Aorta (tissue), 5 donors: Measurements from ENCODE around the gene STK32B. TPM values are rescaled to one million over a fixed set of nuclear protein-coding genes. Genes with fewer than 3 reads are reported as not detected.

Experiments
- ATAC-seq: fragments of 200-7000 bp; cut with Tn5 transposase; one replicate; pipeline ENCODE4 v1.9.1; 2022; ENCODE audit warnings: moderate library complexity; ENCODE audit not compliant: low FRiP score
- DNase-seq, 2 donors: peaks; one replicate each; pipeline ENCODE4 v3.0.0-alpha.2; 2020
- H3K27ac ChIP-seq, 2 donors: one replicate each; pipeline ENCODE4 v1.5.1; 2013; ENCODE audit warnings: low read length in 2 of 2, mild to moderate bottlenecking in 2 of 2, moderate library complexity in 2 of 2, control low read depth in 1 of 2, inconsistent platforms in 1 of 2, low read depth in 1 of 2
- H3K27me3 ChIP-seq, 2 donors: one replicate each; pipeline ENCODE4 v1.6.1; 2013; ENCODE audit warnings: control low read depth in 1 of 2, low read length in 1 of 2, mild to moderate bottlenecking in 1 of 2, moderate library complexity in 1 of 2; ENCODE audit not compliant: insufficient read depth in 2 of 2, control insufficient read depth in 1 of 2
- H3K36me3 ChIP-seq, 2 donors: one replicate each; pipeline ENCODE4 v1.6.1; 2013; ENCODE audit warnings: control low read depth in 1 of 2, low read length in 1 of 2, mild to moderate bottlenecking in 1 of 2; ENCODE audit not compliant: insufficient read depth in 2 of 2, control insufficient read depth in 1 of 2
- H3K4me1 ChIP-seq, 2 donors: one replicate each; pipeline ENCODE4 v1.6.1; 2013; ENCODE audit warnings: low read length in 2 of 2, control low read depth in 1 of 2, mild to moderate bottlenecking in 1 of 2, moderate library complexity in 1 of 2; ENCODE audit not compliant: insufficient read depth in 2 of 2, control insufficient read depth in 1 of 2
- H3K4me3 ChIP-seq, 2 donors: one replicate each; pipeline ENCODE4 v1.5.1; 2013; ENCODE audit warnings: low read length in 2 of 2, control low read depth in 1 of 2, mild to moderate bottlenecking in 1 of 2
- H3K9me3 ChIP-seq: one replicate; pipeline ENCODE4 v1.6.1; 2013; ENCODE audit warnings: mild to moderate bottlenecking, low read length; ENCODE audit not compliant: control insufficient read depth
- WGBS, 2 donors: extraction: QIAGEN DNeasy Blood & Tissue Kit; methylation state at CpG; one replicate each; pipeline ENCODE4 v1.1.7; 2013; 5-methylcytosine and 5-hydroxymethylcytosine counted together
- intact Hi-C, 2 donors: fragments of 100-400 bp; cut with DNase I; formaldehyde crosslinking; loops; one replicate each; pipeline versions ENCODE4 v1.14.2 to v1.15.0; 2022
- polyA plus RNA-seq, 2 donors: library from polyadenylated mRNA; stranded (reverse); fragments of 200-250 nt; gene quantifications; one replicate each; pipeline ENCODE4 v1.2.3, GENCODE V29; 2013
- total RNA-seq, 2 donors: library from RNA; stranded (reverse); fragmentation: NEBNext Ultra II Directional; extraction: Animal tissue kit (Norgen Biotek cat#: 25700); gene quantifications; one replicate each; pipeline ENCODE4 v1.2.1, GENCODE V29; 2021
- donor health status: healthy with polysubstance abuse.
- donor health status: Bipolar disorder and iron deficiency.
- donor health status: DM: no; HTN: no; CAD: no.
- donor health status: DM: no; HTN: no; CAD: no.
- donor health status: DM: yes; HTN: yes; CAD: no.

STK32B gene
- total and polyA plus RNA-seq, 4 donors: 0.63 to 4.1 (median 1.9) TPM

GRCh38 chr4:5086535-5086934, 35.3 kb downstream of the STK32B start:
- no peak overlapping the region for H3K4me3 ChIP-seq
- H3K36me3 ChIP-seq: no peaks in the 10 kb centered on the region
- no peak overlapping the region for H3K27ac ChIP-seq
- peaks cover 3% of the 10 kb centered on the region for H3K9me3 ChIP-seq
- intact Hi-C loops: no loop called here
- 78 to 89% methylated on average over 1 of the region's 1 CpG for WGBS, 2 donors
- H3K27me3 ChIP-seq: no peaks in the 10 kb centered on the region
- DNase-seq (no peak), ATAC-seq (no peak)
- no peaks in the 10 kb centered on the region for H3K4me1 ChIP-seq

- Histone ChIP-seq H3K27ac (no peak overlapping the region), H3K36me3 (no peaks in the 10 kb centered on the region), H3K27me3 (no peaks in the 10 kb centered on the region), H3K4me3 (no peak overlapping the region), H3K4me1 (no peaks in the 10 kb centered on the region), H3K9me3 (peaks cover 4% of the 10 kb centered on the region)
- DNase-seq (no peak), ATAC-seq (no peak)
- 29 to 41% methylated on average over 8 of the region's 8 CpGs for WGBS, 2 donors
- intact Hi-C loops: no loop called here
Observed at GRCh38 chr4:5096261-5096660, 45.0 kb downstream of the STK32B start.

GRCh38 chr4:5098176-5098575, 46.9 kb downstream of the STK32B start:
- no peaks in the 10 kb centered on the region for H3K4me1 ChIP-seq
- WGBS, 2 donors: 39 to 64% methylated on average over 1 of the region's 1 CpG
- intact Hi-C loops: no loop called here
- H3K27me3 ChIP-seq: no peaks in the 10 kb centered on the region
- ATAC-seq (no peak), DNase-seq (no peak)
- peaks cover 3% of the 10 kb centered on the region for H3K9me3 ChIP-seq
- no peak overlapping the region for H3K4me3 ChIP-seq
- no peaks in the 10 kb centered on the region for H3K36me3 ChIP-seq
- H3K27ac ChIP-seq: no peak overlapping the region

- H3K9me3 ChIP-seq: peaks cover 3% of the 10 kb centered on the region
- H3K27me3 ChIP-seq: no peaks in the 10 kb centered on the region
- ATAC-seq: no peak
Observed at GRCh38 chr4:5100336-5100735, 49.1 kb downstream of the STK32B start.

DNA sequence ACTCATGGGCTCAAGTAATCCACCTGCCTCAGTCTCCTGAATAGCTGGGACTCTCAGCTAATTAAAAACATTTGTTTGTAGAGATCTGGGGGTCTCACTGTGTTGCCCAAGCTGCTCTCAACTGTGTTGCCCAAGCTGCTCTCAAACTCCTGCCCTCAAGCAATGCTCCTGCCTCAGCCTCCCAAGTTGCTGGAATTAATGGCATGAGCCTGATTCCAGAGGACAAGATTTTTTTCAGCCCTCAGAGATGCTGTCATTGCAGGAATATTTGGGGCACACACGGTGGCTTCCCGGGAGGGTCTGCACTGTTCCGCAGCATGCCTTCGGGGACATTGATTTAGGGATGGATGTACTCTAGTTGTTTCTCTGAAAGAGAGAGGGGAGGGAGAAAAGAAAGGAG, 49.7 kb downstream of the STK32B start:
- no peak for ATAC-seq
- DNase-seq: no peak
- Histone ChIP-seq H3K36me3 (no peaks in the 10 kb centered on the region), H3K27ac (no peak overlapping the region), H3K9me3 (peaks cover 3% of the 10 kb centered on the region), H3K27me3 (no peaks in the 10 kb centered on the region), H3K4me1 (no peaks in the 10 kb centered on the region), H3K4me3 (no peak overlapping the region)
- intact Hi-C loops: no loop called here
- WGBS, 2 donors: 59 to 62% methylated on average over 4 of the region's 4 CpGs

More at GRCh38 chr4:5100336-5100735, 49.1 kb downstream of the STK32B start:
- Histone ChIP-seq H3K4me1 (no peaks in the 10 kb centered on the region), H3K27ac (no peak overlapping the region), H3K4me3 (no peak overlapping the region), H3K36me3 (no peaks in the 10 kb centered on the region)
- DNase-seq: no peak
- intact Hi-C loops: no loop called here

DNA sequence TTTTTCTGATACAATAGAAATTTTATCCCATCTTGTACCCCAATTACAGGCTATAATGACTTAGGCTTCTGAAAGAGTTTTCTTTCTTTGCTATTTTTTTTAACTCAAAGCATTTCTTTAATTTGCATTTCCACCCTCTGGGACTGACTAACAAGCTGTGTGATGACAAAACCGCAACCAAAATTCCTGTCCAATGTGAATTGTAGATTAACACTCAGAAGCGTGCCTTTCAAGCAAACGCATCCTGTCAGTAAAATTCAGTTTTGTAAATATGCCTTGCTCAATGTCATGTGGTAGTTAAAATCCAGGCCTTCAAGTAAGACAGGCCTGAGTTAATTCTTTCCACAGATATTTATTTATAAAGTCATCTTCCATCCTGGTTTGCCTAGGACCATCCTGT, 50.3 kb downstream of the STK32B start:
- ATAC-seq: no peak
- Histone ChIP-seq H3K9me3 (peaks cover 3% of the 10 kb centered on the region), H3K27ac (no peak overlapping the region), H3K4me3 (no peak overlapping the region), H3K4me1 (no peaks in the 10 kb centered on the region), H3K27me3 (no peaks in the 10 kb centered on the region), H3K36me3 (no peaks in the 10 kb centered on the region)
- WGBS, 2 donors: 84 to 89% methylated on average over 3 of the region's 3 CpGs
- no peak for DNase-seq
- intact Hi-C loops: no loop called here

- Histone ChIP-seq H3K4me1 (no peaks in the 10 kb centered on the region), H3K27ac (no peak overlapping the region), H3K9me3 (no peaks in the 10 kb centered on the region), H3K4me3 (no peak overlapping the region), H3K36me3 (no peaks in the 10 kb centered on the region), H3K27me3 (no peaks in the 10 kb centered on the region)
- intact Hi-C loops: no loop called here
- DNase-seq (no peak), ATAC-seq (no peak)
- 81 to 84% methylated on average over 1 of the region's 1 CpG for WGBS, 2 donors
Observed at GRCh38 chr4:5110901-5111300, 59.6 kb downstream of the STK32B start.

GRCh38 chr4:5112333-5113095, 61.2 kb downstream of the STK32B start:
- Histone ChIP-seq H3K9me3 (no peaks in the 10 kb centered on the region), H3K4me1 (no peaks in the 10 kb centered on the region), H3K27ac (no peak overlapping the region), H3K27me3 (no peaks in the 10 kb centered on the region), H3K4me3 (no peak overlapping the region), H3K36me3 (no peaks in the 10 kb centered on the region)
- ATAC-seq (no peak), DNase-seq (no peak)
- WGBS, 2 donors: 22 to 39% methylated on average over 2 of the region's 2 CpGs
- intact Hi-C loops: no loop called here

- no peak overlapping the region for H3K4me3 ChIP-seq
- no peak for DNase-seq
- WGBS, 2 donors: 0 to 2% methylated on average over 1 of the region's 1 CpG
- H3K4me1 ChIP-seq: no peaks in the 10 kb centered on the region
- no peaks in the 10 kb centered on the region for H3K9me3 ChIP-seq
- H3K36me3 ChIP-seq: no peaks in the 10 kb centered on the region
- no peaks in the 10 kb centered on the region for H3K27me3 ChIP-seq
- no peak for ATAC-seq
- H3K27ac ChIP-seq: no peak overlapping the region
- intact Hi-C loops: no loop called here
Observed at GRCh38 chr4:5114950-5115349, 63.7 kb downstream of the STK32B start.
